Osteocyte (in vitro differentiated cells): ENCODE results near the gene NPC1L1. TPM values are rescaled to one million over a fixed set of nuclear protein-coding genes. Genes with fewer than 3 reads are reported as not detected.

Experiments used
- DNase-seq: peaks from one replicate; pipeline ENCODE4 v3.0.0; 2021; ENCODE audit warnings: mixed read lengths; ENCODE audit not compliant: unreplicated experiment; ENCODE audit errors: extremely low spot score
- H3K27ac Mint-ChIP-seq: one replicate; pipeline ENCODE4 v1.8.0; 2021; ENCODE audit warnings: mild to moderate bottlenecking, mixed read lengths; ENCODE audit not compliant: unreplicated experiment
- H3K27me3 Mint-ChIP-seq: one replicate; pipeline ENCODE4 v1.8.0; 2021; ENCODE audit warnings: mixed read lengths; ENCODE audit not compliant: unreplicated experiment
- H3K36me3 Mint-ChIP-seq: one replicate; pipeline ENCODE4 v1.8.0; 2021; ENCODE audit warnings: mixed read lengths; ENCODE audit not compliant: unreplicated experiment
- H3K4me1 Mint-ChIP-seq: one replicate; pipeline ENCODE4 v1.8.0; 2021; ENCODE audit warnings: mixed read lengths; ENCODE audit not compliant: unreplicated experiment
- H3K4me3 Mint-ChIP-seq: one replicate; pipeline ENCODE4 v1.8.0; 2021; ENCODE audit warnings: mild to moderate bottlenecking, moderate library complexity, mixed read lengths; ENCODE audit not compliant: unreplicated experiment
- H3K9me3 Mint-ChIP-seq: one replicate; pipeline ENCODE4 v1.8.0; 2021; ENCODE audit warnings: mixed read lengths; ENCODE audit not compliant: unreplicated experiment
- total RNA-seq: library from RNA; stranded (reverse); gene quantifications from 2 replicates; pipeline ENCODE4 v1.2.1, GENCODE V29; 2021
- TF ChIP-seq, protein P1 (sequence below): fragments of 200-600 bp; sonication (generic); IDR thresholded peaks from 2 replicates; pipeline ENCODE4 v1.5.0; 2021; ENCODE audit warnings: antibody characterized with exemption, mild to moderate bottlenecking, moderate library complexity

Gene NPC1L1
- total RNA-seq, 1 donor from 2014 or later: not detected

DNA sequence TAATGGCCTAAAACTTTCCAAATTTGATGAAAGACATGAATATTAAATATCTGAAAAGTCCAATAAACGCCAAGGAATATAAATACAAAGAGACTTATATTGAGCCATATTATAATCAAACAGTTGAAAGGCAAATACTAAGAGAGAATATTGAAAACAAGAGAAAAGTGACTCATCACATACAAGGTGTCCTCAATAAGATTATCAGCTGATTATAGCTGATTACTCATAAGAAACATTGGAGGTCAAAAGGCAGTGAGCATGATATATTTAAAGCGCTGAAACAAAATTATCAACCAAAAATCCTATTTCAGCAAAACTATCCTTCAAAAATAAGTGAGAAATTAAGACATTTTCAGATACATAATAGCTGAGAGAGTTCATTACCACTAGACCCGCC lies 7.8 kb upstream of the NPC1L1 start:
- TF ChIP-seq, protein P1, sequence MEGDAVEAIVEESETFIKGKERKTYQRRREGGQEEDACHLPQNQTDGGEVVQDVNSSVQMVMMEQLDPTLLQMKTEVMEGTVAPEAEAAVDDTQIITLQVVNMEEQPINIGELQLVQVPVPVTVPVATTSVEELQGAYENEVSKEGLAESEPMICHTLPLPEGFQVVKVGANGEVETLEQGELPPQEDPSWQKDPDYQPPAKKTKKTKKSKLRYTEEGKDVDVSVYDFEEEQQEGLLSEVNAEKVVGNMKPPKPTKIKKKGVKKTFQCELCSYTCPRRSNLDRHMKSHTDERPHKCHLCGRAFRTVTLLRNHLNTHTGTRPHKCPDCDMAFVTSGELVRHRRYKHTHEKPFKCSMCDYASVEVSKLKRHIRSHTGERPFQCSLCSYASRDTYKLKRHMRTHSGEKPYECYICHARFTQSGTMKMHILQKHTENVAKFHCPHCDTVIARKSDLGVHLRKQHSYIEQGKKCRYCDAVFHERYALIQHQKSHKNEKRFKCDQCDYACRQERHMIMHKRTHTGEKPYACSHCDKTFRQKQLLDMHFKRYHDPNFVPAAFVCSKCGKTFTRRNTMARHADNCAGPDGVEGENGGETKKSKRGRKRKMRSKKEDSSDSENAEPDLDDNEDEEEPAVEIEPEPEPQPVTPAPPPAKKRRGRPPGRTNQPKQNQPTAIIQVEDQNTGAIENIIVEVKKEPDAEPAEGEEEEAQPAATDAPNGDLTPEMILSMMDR: no peak
- Mint-ChIP-seq H3K9me3 (no peaks in the 10 kb centered on the region), H3K27me3 (peaks cover 29% of the 10 kb centered on the region), H3K36me3 (no peaks in the 10 kb centered on the region), H3K27ac (no peak overlapping the region), H3K4me3 (no peak overlapping the region), H3K4me1 (peaks cover 20% of the 10 kb centered on the region)
- DNase-seq: no peak

DNA sequence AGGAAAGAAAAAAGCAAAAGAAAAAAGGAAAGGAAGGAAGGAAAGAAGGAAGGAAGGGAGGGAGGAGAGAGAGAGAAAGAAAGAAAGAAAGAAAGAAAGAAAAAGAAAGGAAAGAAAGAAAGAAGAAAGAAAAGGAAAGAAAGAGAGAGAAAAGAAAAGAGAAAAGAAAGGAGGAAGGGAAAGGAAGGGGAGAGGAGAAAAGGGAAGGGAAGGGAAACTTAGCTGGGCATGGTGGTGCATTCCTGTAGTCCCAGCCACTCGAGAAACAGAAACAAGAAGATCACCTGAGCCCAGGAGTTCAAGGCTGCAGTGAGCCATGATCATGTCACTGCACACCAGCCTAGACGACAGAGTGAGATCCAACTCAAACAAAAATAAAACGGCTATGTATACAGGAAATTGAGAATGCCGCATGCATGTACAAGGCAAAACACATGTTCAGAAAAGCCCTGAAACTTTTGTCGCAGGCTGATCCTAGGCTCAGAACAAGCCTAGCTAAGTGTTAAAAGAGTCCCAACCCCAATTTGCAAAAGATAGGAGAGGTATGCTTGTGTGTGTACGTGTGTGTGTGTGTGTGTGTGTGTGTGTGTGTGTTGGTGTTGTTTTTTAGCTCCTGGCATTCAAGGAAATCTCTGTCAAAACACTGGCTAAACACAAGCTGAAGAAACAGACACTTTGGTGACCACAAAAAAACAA lies 6.6 kb upstream of the NPC1L1 start:
- TF ChIP-seq, protein P1: no peak
- no peak for DNase-seq
- Mint-ChIP-seq H3K9me3 (no peaks in the 10 kb centered on the region), H3K27ac (peak overlapping the region; percentile 18), H3K4me1 (peaks cover 20% of the 10 kb centered on the region), H3K36me3 (no peaks in the 10 kb centered on the region), H3K27me3 (peaks cover 29% of the 10 kb centered on the region), H3K4me3 (no peak overlapping the region)

DNA sequence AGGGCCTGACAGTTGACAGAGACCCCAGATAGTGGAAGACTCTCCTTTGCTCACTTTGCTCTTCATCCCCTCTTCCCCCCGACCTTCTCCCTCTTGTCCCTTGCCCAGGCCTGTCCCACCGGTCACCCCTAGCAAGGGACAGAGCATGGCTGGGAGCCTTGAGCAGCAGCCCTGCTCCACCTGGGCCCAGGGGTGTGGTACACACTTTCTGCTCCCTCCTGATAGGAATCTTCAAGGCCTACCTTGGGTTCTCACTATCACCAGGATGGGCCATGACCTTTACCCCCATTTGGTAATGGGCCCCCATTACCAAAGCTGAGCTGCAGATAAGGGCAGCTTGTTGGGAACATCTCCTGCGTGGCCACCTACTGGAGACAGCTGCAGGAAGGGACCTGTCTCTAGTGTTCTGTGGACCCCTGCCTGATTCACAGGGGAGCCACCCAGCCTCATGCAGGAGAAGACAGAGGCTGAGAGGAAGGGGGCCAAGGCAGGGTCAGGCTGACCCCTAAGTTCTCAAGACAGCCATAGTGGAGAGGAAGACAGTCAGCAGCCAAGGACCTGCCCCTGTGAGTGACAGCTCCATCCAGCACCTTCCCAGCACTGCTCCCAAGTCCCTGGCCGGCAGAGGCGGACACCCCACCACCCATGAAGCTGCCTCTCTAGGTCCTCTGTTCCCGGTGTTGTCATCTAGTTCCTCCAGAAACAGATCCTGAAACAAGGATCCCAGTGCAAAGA lies 913 bp upstream of the NPC1L1 start:
- H3K36me3 Mint-ChIP-seq: no peaks in the 10 kb centered on the region
- H3K4me1 Mint-ChIP-seq: peaks cover 4% of the 10 kb centered on the region
- H3K4me3 Mint-ChIP-seq: no peak overlapping the region
- H3K27ac Mint-ChIP-seq: no peak overlapping the region
- TF ChIP-seq, protein P1: no peak
- DNase-seq: no peak
- H3K27me3 Mint-ChIP-seq: peaks cover 12% of the 10 kb centered on the region
- H3K9me3 Mint-ChIP-seq: no peaks in the 10 kb centered on the region

DNA sequence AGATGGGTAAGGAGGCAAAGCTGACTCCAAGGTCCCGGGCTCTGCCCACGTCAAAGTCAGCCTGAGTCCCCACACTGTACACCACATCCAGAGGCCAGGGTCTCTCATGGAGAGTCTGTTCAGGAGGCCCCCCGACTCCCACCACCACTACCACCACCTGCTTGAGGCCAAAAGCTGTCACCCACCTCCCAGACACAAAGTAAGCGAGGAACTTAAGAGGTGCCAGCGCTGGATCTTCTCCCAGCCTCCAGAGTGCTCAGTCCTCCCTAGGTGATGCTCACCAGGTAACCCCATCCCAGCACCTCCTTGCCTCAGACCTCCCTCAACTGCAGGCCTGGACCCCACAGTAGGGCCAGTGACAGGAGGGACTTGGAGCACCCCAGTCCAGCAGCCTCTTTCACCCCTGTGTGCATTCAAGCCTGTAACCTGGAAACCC lies 520 bp downstream of the NPC1L1 start:
- DNase-seq: no peak
- Mint-ChIP-seq H3K36me3 (no peaks in the 10 kb centered on the region), H3K9me3 (no peaks in the 10 kb centered on the region), H3K27ac (no peak overlapping the region), H3K4me1 (no peaks in the 10 kb centered on the region), H3K27me3 (peaks cover 10% of the 10 kb centered on the region), H3K4me3 (no peak overlapping the region)
- TF ChIP-seq, protein P1: no peak
